T-helper 22 cell (primary cell): ENCODE measurements around the gene RTTN.
"Not testable (repeated sequence)": the region's sequence is repeated elsewhere in the genome, so short reads cannot be mapped to it uniquely, and the experiment has no call there.

Experiments
- DNase-seq: peaks from one replicate; pipeline ENCODE4 v3.0.0-alpha.2; 2020; ENCODE audit warnings: low read depth

Gene RTTN

DNA sequence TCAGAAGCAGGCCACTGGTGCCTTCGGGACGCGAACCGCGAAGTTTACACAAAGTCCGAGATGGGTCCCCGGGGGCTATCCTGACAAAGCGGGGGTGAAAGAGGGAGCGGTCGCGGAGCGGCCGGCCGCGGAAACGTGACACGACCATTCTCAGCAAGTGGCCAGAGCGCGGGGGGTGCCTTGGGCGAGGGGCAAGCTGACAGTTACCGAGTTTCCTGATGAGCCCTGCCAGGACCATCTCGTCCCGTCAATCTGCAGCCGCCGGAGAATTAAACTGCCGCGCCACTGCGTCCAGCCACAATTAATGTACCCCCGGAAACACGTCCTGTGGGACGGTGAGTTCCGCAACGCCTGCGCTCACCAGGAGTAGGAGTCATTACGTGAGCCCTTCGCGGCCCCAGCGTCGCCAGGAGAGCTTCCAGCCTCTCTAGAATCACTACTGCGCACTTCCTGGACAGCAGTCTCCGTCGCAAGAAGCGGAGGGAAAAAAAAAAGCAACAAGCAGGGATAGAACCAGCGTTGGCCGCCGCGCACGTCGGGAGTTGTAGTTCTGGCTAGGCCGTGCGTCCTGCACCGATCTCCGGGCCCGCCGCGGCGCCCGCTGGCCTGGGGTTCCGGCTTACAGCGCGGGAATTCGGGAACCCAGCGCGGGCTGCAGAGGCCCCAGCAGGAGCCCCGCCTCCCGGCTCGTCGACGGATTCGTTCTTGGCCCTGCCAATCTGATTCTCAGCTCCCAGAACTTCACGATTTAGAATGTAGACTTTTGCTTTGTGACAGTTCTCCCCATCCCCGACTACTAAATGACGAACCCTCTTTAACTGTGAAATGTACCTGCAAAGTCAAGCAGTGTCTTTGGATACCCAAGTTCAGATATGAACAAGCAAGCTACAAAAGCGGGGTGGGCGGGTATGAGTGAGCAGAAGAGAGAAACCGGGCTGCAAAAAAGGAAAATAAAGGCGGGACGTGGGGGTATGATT, at the start of gene RTTN:
TSS of gene RTTN (minus strand) at position 267 of the 977 bp plus-strand sequence. CDS start at position 238, 29 bp downstream.
- peak; percentile 83 for DNase-seq

DNA sequence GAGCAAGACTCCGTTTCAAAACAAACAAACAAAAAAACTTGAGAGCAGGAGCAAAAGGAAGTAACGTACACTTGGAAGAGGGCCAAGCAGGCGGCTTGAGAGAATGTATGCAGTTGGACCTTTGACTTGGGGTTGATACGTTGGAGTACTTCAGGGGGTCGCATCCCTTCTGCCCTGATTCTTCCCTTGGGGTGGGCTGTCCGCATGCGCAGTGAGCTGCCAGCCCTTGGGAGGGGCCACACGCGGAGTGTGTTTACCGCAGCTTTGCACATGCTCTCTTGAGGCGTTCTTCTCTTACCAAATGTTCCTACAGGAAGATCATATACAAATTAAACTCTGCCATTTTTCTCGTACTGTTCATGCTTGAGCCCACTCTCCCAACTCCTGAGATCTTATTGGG, 45.3 kb upstream of the RTTN start:
- no peak for DNase-seq

DNA sequence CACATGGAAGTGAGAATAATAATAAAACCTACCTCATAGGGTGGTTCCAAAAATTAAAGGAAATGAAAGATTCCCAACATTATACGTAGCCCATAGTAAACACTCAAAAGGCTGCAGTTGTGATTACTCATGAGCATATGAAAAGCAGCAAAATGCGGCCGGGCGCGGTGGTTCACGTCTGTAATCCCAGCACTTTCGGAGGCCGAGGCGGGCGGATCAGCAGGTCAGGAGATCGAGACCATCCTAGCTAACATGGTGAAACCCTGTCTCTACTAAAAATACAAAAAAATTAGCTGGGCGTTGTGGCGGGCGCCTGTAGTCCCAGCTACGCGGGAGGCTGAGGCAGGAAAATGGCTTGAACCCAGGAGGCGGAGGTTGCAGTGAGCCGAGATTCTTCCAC, 44.4 kb upstream of the RTTN start:
- DNase-seq, result not testable (repeated sequence)

DNA sequence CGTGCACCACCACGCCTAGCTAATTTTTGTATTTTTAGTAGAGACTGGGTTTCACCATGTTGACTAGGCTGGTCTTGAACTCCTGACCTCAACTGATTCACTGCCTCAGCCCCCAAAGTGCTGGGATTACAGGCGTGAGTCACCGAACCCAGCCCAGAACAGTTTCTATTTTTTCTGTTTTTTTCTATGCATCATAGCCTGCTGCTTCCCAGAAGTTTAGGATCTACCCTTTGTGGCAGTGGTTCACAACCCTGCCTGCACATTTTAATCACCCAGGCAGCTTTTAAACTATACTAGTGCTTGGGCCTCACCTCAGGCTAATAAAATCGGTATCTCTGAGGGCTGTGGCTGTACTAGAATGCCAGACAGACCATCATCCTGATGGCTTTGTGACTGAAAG, 43.6 kb upstream of the RTTN start:
- DNase-seq, result no peak

DNA sequence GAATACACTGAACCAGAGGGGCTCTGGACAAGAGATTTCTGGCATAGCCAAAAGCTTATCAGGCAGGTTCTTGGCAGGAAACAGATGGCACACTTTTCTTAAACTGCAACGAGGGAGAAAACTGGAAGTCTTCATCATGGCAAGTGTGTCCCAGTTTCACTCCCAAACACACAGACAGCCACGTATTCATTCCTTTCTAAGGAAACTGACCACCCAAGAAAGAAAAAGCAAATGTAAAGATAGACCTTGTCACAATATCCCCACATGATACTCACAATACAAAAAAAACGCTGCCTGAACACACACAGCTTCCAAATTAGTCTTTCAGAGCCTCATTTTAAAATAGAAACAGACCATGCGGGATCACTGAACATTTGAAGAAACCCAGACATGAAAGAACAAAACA, 40.6 kb upstream of the RTTN start:
- DNase-seq, result no peak

GRCh38 chr18:70243131-70243929, 37.8 kb upstream of the RTTN start:
- DNase-seq, result no peak

DNA sequence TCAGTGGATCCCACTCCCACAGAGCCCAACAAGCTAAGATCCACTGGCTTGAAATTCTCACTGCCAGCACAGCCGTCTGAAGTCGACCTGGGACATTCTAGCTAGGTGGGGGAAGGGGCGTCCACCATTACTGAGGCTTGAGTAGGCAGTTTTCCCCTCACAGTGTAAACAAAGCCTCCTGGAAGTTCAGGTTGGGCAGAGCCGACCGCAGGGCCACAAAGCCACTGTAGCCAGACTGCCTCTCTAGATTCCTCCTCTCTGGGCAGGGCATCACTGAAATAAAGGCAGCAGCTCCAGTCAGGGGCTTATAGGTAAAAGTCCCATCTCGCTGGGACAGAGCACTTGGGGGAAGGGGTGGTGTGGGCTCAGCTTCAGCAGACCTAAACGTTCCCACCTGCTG, 31.4 kb upstream of the RTTN start:
- not testable (repeated sequence) for DNase-seq

DNA sequence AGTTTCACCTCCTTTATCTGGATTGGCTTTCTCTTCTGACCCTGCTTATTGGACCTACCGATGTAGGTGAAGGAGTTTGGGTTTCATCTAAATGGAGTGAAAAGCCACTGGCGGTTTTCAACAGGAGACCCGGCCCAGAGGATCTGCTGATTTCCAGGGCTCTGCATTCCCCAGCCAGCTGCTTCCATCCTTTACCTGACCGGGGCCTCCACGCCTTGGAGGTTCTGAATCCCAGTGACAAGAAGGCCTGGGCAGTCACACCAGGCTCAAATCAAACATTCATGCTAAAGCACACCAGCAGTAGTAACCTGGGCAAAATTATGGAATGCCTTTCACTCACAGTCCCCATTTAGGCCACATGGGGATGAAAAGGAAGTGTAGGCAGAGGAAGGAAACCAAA, 30.0 kb upstream of the RTTN start:
- DNase-seq, result no peak

GRCh38 chr18:70234667-70235459, 29.4 kb upstream of the RTTN start:
- DNase-seq, result no peak

GRCh38 chr18:70233974-70234373, 28.5 kb upstream of the RTTN start:
- DNase-seq, result no peak

DNA sequence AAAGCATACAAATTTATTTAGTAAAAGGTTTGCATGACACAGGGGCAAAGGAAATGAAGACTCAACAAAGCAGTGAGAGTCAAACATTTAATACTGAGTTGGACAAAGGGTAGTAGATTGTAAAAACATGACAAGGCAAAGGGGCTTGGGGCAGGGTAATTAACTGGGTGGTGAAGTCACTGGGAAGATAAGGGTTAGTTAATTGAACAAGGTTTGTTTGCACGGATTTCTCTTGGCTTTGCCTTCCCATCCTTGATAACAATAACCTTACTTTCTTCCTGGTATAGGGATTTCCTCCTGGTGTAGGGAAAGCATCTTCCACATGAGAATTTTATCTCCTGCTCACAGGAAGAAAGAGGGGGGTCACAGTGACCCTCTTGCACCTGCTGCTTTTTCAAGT, 26.8 kb upstream of the RTTN start:
- DNase-seq, result no peak

GRCh38 chr18:70229639-70230038, 24.2 kb upstream of the RTTN start:
- no peak for DNase-seq

GRCh38 chr18:70228536-70228935, 23.0 kb upstream of the RTTN start:
- no peak for DNase-seq

DNA sequence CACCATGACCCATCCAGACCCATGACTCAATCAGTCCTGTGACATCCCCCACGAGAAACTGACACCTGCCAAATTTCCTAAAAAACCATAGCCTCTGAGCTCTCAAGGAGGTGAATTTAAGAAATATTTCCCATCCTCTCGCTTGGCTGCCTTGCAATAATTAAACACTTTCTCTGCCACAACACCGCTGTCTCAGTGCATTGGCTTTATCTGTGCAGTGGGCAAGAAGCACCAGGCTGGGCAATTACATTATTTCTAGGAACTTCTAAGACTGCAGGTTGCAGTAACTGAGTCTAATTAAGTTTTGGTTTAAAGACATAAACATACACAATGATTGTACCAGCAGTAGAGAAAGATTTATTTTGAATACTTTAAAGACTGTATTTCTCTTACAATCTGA, 22.0 kb upstream of the RTTN start:
- no peak for DNase-seq

DNA sequence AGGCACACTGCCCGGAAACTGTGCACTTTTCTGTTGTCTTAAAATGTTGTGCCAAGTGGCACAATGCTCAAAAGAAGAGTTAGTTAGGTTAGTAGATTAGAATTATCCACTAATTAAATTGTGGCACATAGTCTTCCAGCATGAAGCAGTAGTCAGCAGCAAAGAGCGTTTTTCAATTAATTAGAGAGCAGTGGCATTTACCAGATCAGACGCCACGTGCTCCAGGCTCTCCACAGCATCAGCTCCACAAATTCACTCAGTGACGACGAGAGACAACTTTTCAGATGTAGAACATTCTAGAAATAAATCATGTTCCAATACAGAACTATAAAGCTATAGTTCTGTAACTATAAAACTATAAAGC, 16.4 kb upstream of the RTTN start:
- no peak for DNase-seq

- DNase-seq, result no peak
These were observed 15.8 kb upstream of the RTTN start for GRCh38 chr18:70221156-70221914.

- no peak for DNase-seq
These were observed 15.1 kb upstream of the RTTN start for GRCh38 chr18:70220628-70221027.

GRCh38 chr18:70219688-70220087, 14.2 kb upstream of the RTTN start:
- no peak for DNase-seq

DNA sequence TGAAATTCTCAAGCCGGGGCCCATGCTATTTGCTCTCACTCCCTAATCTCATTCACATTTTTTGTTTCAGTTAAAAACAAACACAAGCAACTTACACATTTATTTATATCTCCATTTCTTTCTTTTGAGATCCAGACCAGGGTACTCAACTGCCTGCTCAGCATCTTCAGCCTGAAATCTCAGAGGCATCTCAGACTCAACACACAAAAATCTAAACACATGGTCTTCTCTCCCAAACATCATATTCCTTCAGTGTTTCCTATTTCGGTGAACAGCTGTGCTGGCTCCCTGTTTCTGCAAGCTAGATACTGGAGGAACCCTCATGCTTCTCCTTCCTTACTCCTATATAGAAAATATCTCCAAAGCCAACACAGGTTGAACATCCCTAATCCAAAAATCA, 11.3 kb upstream of the RTTN start:
- DNase-seq, result no peak

- DNase-seq, result no peak
These were observed 1.7 kb upstream of the RTTN start for GRCh38 chr18:70207181-70207580.

- DNase-seq, result no peak
These were observed 5.2 kb downstream of the RTTN start for GRCh38 chr18:70200286-70200685.

- DNase-seq, result no peak
These were observed 7.6 kb downstream of the RTTN start for GRCh38 chr18:70197844-70198243.
